HEK293 (cell line): Measurements from ENCODE around the gene SPART.

Source experiments
- KLF10 ChIP-seq: fragments of 450-650 bp; IDR thresholded peaks from 2 replicates; pipeline ENCODE4 v1.5.1; 2018; ENCODE audit warnings: missing biosample characterization, mild to moderate bottlenecking, missing genetic modification characterization
- KLF8 ChIP-seq: fragments of 450-650 bp; formaldehyde crosslinking; IDR thresholded peaks from 2 replicates; pipeline ENCODE4 v1.5.1; 2016; ENCODE audit warnings: missing biosample characterization, missing genetic modification characterization
- SP7 ChIP-seq: fragments of 450-650 bp; formaldehyde crosslinking; IDR thresholded peaks from 2 replicates; pipeline ENCODE4 v1.5.1; 2016; ENCODE audit warnings: missing biosample characterization, missing genetic modification characterization
- ZNF2 ChIP-seq: fragments of 450-650 bp; formaldehyde crosslinking; IDR thresholded peaks from 2 replicates; pipeline ENCODE4 v1.5.1; 2016; ENCODE audit warnings: missing biosample characterization, missing genetic modification characterization
- ZNF223 ChIP-seq: fragments of 450-650 bp; formaldehyde crosslinking; IDR thresholded peaks from 2 replicates; pipeline ENCODE4 v1.5.1; 2016; ENCODE audit warnings: missing biosample characterization, missing genetic modification characterization
- ZNF274 ChIP-seq, 2 experiments: fragments of 200-500 bp in 1 of 2; fragments of 450-650 bp in 1 of 2; sonication (Bioruptor generic) in 1 of 2; formaldehyde crosslinking in 1 of 2; IDR thresholded peaks; 2 replicates each; pipeline versions ENCODE4 v1.5.1 to v1.6.1; 2014 to 2016; ENCODE audit warnings: borderline replicate concordance in 1 of 2, inconsistent platforms in 1 of 2, low read length in 1 of 2, missing biosample characterization in 1 of 2, missing genetic modification characterization in 1 of 2
- ZNF416 ChIP-seq: fragments of 450-650 bp; formaldehyde crosslinking; IDR thresholded peaks from 2 replicates; pipeline ENCODE4 v1.5.1; 2016; ENCODE audit warnings: missing biosample characterization, missing genetic modification characterization
- ZNF544 ChIP-seq: fragments of 450-650 bp; formaldehyde crosslinking; IDR thresholded peaks from 2 replicates; pipeline ENCODE4 v1.5.0; 2017; ENCODE audit warnings: missing biosample characterization, missing genetic modification characterization
- ZNF610 ChIP-seq: fragments of 450-650 bp; formaldehyde crosslinking; IDR thresholded peaks from 2 replicates; pipeline ENCODE4 v1.5.1; 2016; ENCODE audit warnings: missing biosample characterization, missing genetic modification characterization, borderline replicate concordance
- ZNF830 ChIP-seq: fragments of 450-650 bp; IDR thresholded peaks from 2 replicates; pipeline ENCODE4 v1.5.0; 2018; ENCODE audit warnings: missing biosample characterization, missing genetic modification characterization, low read depth, mild to moderate bottlenecking, moderate library complexity
- TF ChIP-seq, protein P1 (sequence below): fragments of 450-650 bp; formaldehyde crosslinking; IDR thresholded peaks from 2 replicates; pipeline ENCODE4 v1.5.1; 2016; ENCODE audit warnings: missing biosample characterization, missing genetic modification characterization
- TF ChIP-seq, protein P2 (sequence below): fragments of 450-650 bp; formaldehyde crosslinking; IDR thresholded peaks from 2 replicates; pipeline ENCODE4 v1.5.1; 2016; ENCODE audit warnings: missing biosample characterization, missing genetic modification characterization
- TF ChIP-seq, protein P3 (sequence below): fragments of 450-650 bp; formaldehyde crosslinking; IDR thresholded peaks from 2 replicates; pipeline ENCODE4 v1.5.1; 2016; ENCODE audit warnings: missing biosample characterization, missing genetic modification characterization

DNA sequence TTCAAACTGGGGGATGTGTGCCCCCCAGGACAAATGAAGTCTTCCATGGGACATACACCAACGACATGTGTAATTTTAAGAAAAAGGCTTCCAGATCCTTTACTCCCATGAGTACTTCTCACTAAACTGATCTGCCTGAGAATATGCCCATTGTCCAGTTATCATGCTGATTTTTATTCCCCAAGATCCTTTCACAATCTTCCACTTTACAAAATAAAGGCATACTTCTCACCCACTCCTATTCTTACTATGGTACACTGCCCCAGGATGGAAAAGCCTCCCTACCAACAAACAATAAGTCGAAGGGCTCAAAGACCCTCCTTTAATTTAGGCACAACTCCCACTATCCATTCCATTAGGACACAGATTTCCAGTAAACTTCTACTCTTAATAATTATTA, 3.5 kb downstream of the SPART start:
- TF ChIP-seq, protein P1, sequence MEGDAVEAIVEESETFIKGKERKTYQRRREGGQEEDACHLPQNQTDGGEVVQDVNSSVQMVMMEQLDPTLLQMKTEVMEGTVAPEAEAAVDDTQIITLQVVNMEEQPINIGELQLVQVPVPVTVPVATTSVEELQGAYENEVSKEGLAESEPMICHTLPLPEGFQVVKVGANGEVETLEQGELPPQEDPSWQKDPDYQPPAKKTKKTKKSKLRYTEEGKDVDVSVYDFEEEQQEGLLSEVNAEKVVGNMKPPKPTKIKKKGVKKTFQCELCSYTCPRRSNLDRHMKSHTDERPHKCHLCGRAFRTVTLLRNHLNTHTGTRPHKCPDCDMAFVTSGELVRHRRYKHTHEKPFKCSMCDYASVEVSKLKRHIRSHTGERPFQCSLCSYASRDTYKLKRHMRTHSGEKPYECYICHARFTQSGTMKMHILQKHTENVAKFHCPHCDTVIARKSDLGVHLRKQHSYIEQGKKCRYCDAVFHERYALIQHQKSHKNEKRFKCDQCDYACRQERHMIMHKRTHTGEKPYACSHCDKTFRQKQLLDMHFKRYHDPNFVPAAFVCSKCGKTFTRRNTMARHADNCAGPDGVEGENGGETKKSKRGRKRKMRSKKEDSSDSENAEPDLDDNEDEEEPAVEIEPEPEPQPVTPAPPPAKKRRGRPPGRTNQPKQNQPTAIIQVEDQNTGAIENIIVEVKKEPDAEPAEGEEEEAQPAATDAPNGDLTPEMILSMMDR (tag by site-specific recombination): no peak
- no peak for TF ChIP-seq ZNF544 (tag by site-specific recombination)
- TF ChIP-seq KLF8 (tag by site-specific recombination): no peak
- no peak for TF ChIP-seq ZNF2 (tag by site-specific recombination)
- TF ChIP-seq ZNF274 (IDR thresholded peaks at IDR 0.05; ENCODE audit: low read length): no peak
- TF ChIP-seq ZNF274 (tag by site-specific recombination; IDR thresholded peaks at IDR 0.05; ENCODE audit: borderline replicate concordance): no peak
- TF ChIP-seq KLF10 (tag by site-specific recombination): no peak
- TF ChIP-seq SP7 (tag by site-specific recombination): no peak
- TF ChIP-seq ZNF830 (tag by site-specific recombination): no peak
- TF ChIP-seq ZNF223 (tag by site-specific recombination): no peak
- TF ChIP-seq, protein P2, sequence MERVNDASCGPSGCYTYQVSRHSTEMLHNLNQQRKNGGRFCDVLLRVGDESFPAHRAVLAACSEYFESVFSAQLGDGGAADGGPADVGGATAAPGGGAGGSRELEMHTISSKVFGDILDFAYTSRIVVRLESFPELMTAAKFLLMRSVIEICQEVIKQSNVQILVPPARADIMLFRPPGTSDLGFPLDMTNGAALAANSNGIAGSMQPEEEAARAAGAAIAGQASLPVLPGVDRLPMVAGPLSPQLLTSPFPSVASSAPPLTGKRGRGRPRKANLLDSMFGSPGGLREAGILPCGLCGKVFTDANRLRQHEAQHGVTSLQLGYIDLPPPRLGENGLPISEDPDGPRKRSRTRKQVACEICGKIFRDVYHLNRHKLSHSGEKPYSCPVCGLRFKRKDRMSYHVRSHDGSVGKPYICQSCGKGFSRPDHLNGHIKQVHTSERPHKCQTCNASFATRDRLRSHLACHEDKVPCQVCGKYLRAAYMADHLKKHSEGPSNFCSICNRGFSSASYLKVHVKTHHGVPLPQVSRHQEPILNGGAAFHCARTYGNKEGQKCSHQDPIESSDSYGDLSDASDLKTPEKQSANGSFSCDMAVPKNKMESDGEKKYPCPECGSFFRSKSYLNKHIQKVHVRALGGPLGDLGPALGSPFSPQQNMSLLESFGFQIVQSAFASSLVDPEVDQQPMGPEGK (tag by site-specific recombination): no peak
- TF ChIP-seq, protein P3, sequence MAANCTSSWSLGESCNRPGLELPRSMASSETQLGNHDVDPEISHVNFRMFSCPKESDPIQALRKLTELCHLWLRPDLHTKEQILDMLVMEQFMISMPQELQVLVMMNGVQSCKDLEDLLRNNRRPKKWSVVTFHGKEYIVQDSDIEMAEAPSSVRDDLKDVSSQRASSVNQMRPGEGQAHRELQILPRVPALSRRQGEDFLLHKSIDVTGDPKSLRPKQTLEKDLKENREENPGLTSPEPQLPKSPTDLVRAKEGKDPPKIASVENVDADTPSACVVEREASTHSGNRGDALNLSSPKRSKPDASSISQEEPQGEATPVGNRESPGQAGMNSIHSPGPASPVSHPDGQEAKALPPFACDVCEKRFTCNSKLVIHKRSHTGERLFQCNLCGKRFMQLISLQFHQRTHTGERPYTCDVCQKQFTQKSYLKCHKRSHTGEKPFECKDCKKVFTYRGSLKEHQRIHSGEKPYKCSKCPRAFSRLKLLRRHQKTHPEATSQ (tag by site-specific recombination): no peak
- no peak for TF ChIP-seq ZNF610 (tag by site-specific recombination)
- TF ChIP-seq ZNF416 (tag by site-specific recombination): no peak
